Astrocyte (in vitro differentiated cells and primary cell): ENCODE data around the gene PLLP. TPM values are rescaled to one million over a fixed set of nuclear protein-coding genes. Genes with fewer than 3 reads are reported as not detected.

ENCODE experiments used
- DNase-seq: peaks from one replicate; pipeline ENCODE4 v3.0.0-alpha.2; 2010; ENCODE audit warnings: low read depth
- FAIRE-seq: peaks from 2 replicates; lab custom pipeline; 2011; peaks lifted over from hg19 to GRCh38; lab: Jason Lieb, UNC
- H2AFZ ChIP-seq: 2 replicates; pipeline ENCODE4 v1.6.0; 2012; ENCODE audit warnings: low read depth, low read length, inconsistent platforms
- H3K27ac ChIP-seq: 2 replicates; pipeline ENCODE4 v1.5.1; 2011; ENCODE audit warnings: low read depth, low read length, inconsistent platforms
- H3K27me3 ChIP-seq: 2 replicates; pipeline ENCODE4 v1.6.0; 2011; ENCODE audit warnings: low read length, inconsistent platforms; ENCODE audit not compliant: insufficient read depth
- H3K36me3 ChIP-seq: 2 replicates; pipeline ENCODE4 v1.5.1; 2011; ENCODE audit warnings: low read length, inconsistent platforms; ENCODE audit not compliant: insufficient read depth
- H3K4me1 ChIP-seq: 2 replicates; pipeline ENCODE4 v1.5.1; 2011; ENCODE audit warnings: low read length, inconsistent platforms; ENCODE audit not compliant: insufficient read depth
- H3K4me2 ChIP-seq: 2 replicates; pipeline ENCODE4 v1.6.0; 2012; ENCODE audit warnings: low read length, inconsistent platforms
- H3K4me3 ChIP-seq: 2 replicates; pipeline ENCODE4 v1.5.1; 2011; ENCODE audit warnings: low read depth, mild to moderate bottlenecking, low read length, inconsistent platforms; ENCODE audit not compliant: insufficient read depth
- H3K79me2 ChIP-seq: 2 replicates; pipeline ENCODE4 v1.6.0; 2012; ENCODE audit warnings: mild to moderate bottlenecking, low read length, inconsistent platforms; ENCODE audit not compliant: insufficient read depth
- H3K9ac ChIP-seq: 2 replicates; pipeline ENCODE4 v1.6.0; 2012; ENCODE audit warnings: mild to moderate bottlenecking, low read length, inconsistent platforms
- H3K9me3 ChIP-seq: 2 replicates; pipeline ENCODE4 v1.5.1; 2012; ENCODE audit warnings: low read depth, mild to moderate bottlenecking, low read length, inconsistent platforms; ENCODE audit not compliant: insufficient read depth
- H4K20me1 ChIP-seq: 2 replicates; pipeline ENCODE4 v1.6.0; 2012; ENCODE audit warnings: low read length, inconsistent platforms; ENCODE audit not compliant: insufficient read depth
- H3K27ac Mint-ChIP-seq: one replicate; pipeline ENCODE4 v1.8.0; 2021; ENCODE audit warnings: mild to moderate bottlenecking, mixed read lengths; ENCODE audit not compliant: unreplicated experiment
- H3K27me3 Mint-ChIP-seq: one replicate; pipeline ENCODE4 v1.8.0; 2021; ENCODE audit warnings: low read depth, mixed read lengths; ENCODE audit not compliant: unreplicated experiment
- H3K36me3 Mint-ChIP-seq: one replicate; pipeline ENCODE4 v1.8.0; 2021; ENCODE audit warnings: low read depth, mixed read lengths; ENCODE audit not compliant: unreplicated experiment
- H3K4me1 Mint-ChIP-seq: one replicate; pipeline ENCODE4 v1.8.0; 2021; ENCODE audit warnings: low read depth, mixed read lengths; ENCODE audit not compliant: unreplicated experiment
- H3K4me3 Mint-ChIP-seq: one replicate; pipeline ENCODE4 v1.8.0; 2021; ENCODE audit warnings: mild to moderate bottlenecking, moderate library complexity, mixed read lengths; ENCODE audit not compliant: unreplicated experiment
- H3K9me3 Mint-ChIP-seq: one replicate; pipeline ENCODE4 v1.8.0; 2021; ENCODE audit warnings: mild to moderate bottlenecking, mixed read lengths; ENCODE audit not compliant: unreplicated experiment
- CTCF ChIP-seq: IDR thresholded peaks from 2 replicates; pipeline ENCODE4 v1.5.1; 2011; ENCODE audit warnings: low read depth, mild to moderate bottlenecking, inconsistent platforms, low read length, moderate library complexity; ENCODE audit not compliant: insufficient read depth
- EZH2 ChIP-seq: IDR thresholded peaks from 2 replicates; pipeline ENCODE4 v1.6.1; 2012; ENCODE audit warnings: mild to moderate bottlenecking, low read length, inconsistent platforms; ENCODE audit not compliant: insufficient read depth
- total RNA-seq: library from RNA; stranded (reverse); gene quantifications from 2 replicates; pipeline ENCODE4 v1.2.1, GENCODE V29; 2021

The PLLP gene
- total RNA-seq, 1 donor from 2014 or later, result 0.93 TPM

DNA sequence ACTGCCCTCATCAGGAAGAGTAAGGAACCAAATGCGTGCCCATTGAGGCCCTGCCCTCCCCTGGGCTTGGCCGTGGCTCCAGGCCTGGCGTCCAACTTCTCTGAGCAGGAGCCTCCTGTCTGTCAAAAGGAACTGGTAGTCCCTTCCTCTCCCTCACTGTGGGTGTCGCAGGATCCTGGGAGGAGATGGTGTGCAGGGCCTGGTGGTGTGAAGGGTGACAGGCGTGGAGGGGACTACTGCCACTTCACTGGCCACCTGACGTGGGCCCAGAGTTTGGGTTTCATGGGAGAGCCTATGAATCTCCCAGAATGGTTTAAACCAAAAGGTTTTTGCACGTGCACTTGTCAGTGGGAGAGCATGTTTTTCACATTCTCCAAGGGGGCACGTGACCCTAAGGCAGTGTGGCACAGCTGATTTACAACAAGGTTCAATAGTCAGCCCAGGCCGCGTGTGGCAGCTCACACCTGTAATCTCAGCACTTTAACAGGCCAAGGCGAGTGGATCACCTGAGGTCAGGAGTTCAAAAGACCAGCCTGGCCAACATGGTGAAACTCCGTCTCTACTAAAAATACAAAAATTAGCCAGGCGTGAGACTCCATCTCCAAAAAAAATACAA lies 26.9 kb downstream of the PLLP start:
- Histone ChIP-seq H3K79me2 (no peaks in the 10 kb centered on the region), H3K4me2 (no peak overlapping the region), H4K20me1 (no peaks in the 10 kb centered on the region), H3K9me3 (no peaks in the 10 kb centered on the region), H3K4me3 (no peak overlapping the region), H3K4me1 (peaks cover 9% of the 10 kb centered on the region), H3K9ac (no peak overlapping the region), H3K27me3 (no peaks in the 10 kb centered on the region), H3K36me3 (peaks cover 8% of the 10 kb centered on the region), H2AFZ (no peak overlapping the region), H3K27ac (no peak overlapping the region)
- no peak overlapping the region for H3K27ac Mint-ChIP-seq
- no peak for DNase-seq
- no peaks in the 10 kb centered on the region for H3K27me3 Mint-ChIP-seq
- H3K4me3 Mint-ChIP-seq, result no peak overlapping the region
- TF ChIP-seq EZH2 (no peak), CTCF (no peak)
- no peaks in the 10 kb centered on the region for H3K9me3 Mint-ChIP-seq
- no peak for FAIRE-seq
- peaks cover 11% of the 10 kb centered on the region for H3K36me3 Mint-ChIP-seq
- peaks cover 8% of the 10 kb centered on the region for H3K4me1 Mint-ChIP-seq

GRCh38 chr16:57256601-57257395 lies 27.7 kb downstream of the PLLP start:
- TF ChIP-seq CTCF (no peak), EZH2 (no peak)
- FAIRE-seq, result no peak
- no peak for DNase-seq
- Histone ChIP-seq H3K4me1 (peaks cover 9% of the 10 kb centered on the region), H2AFZ (no peak overlapping the region), H3K4me2 (no peak overlapping the region), H3K9me3 (no peaks in the 10 kb centered on the region), H3K27ac (no peak overlapping the region), H3K36me3 (peaks cover 16% of the 10 kb centered on the region), H3K4me3 (no peak overlapping the region), H3K9ac (no peak overlapping the region), H3K27me3 (no peaks in the 10 kb centered on the region), H3K79me2 (no peaks in the 10 kb centered on the region), H4K20me1 (no peaks in the 10 kb centered on the region)
- H3K27me3 Mint-ChIP-seq, result no peaks in the 10 kb centered on the region
- peaks cover 16% of the 10 kb centered on the region for H3K36me3 Mint-ChIP-seq
- H3K4me1 Mint-ChIP-seq, result peaks cover 8% of the 10 kb centered on the region
- no peaks in the 10 kb centered on the region for H3K9me3 Mint-ChIP-seq
- no peak overlapping the region for H3K4me3 Mint-ChIP-seq
- H3K27ac Mint-ChIP-seq, result no peak overlapping the region
